NK-92 (cell line): ENCODE results near the gene CYP24A1.

ENCODE experiments used
- DNase-seq: peaks from one replicate; lab custom pipeline; 2025; ENCODE audit not compliant: unreplicated experiment; lab: John Stamatoyannopoulos, UW

The CYP24A1 gene

DNA sequence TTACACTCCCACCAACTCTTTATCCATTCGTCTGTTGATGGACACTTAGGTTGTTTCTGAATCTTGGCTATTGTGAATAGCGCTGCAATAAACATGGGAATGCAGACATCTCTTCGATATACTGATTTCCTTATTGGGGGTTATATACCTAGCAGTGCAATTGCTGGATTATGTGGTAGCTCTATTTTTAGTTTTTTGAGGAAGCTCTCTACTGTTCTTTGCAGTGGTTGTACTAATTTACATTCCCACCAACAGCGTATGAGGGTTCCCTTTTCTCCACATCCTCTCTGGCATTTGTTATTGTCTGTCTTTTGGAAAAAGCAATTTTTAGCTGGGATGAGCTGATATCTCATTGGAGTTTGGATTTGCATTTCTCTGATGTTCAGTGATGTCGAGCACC, 29.5 kb upstream of the CYP24A1 start:
- DNase-seq: no peak

DNA sequence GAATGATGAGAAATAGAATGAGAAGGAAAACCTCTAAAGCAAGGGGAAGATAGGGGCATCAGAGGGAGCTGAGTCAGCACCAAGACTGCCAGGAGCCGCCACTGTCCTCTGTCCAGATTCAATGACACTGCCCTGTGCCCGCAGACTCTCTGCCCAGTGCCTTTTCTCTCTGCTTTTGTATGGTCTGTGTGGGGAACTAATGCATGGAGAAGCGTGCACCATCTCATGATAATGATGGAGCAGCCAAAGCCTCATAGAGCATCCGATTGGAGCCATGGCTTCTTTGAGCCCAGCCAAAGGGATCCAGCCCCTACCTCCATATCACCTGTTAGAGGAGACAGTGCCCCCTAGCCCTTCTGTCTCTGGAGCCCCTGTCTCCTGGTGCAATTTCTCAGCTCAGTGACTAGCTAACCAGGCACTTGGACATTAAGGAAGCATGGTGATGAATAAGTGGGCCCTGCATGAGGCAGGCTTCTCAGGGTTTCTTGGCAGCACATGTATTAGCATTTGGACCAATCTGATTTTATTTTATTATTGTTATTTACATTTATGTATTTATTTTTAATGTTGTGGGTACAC, 27.6 kb upstream of the CYP24A1 start:
- DNase-seq: no peak

DNA sequence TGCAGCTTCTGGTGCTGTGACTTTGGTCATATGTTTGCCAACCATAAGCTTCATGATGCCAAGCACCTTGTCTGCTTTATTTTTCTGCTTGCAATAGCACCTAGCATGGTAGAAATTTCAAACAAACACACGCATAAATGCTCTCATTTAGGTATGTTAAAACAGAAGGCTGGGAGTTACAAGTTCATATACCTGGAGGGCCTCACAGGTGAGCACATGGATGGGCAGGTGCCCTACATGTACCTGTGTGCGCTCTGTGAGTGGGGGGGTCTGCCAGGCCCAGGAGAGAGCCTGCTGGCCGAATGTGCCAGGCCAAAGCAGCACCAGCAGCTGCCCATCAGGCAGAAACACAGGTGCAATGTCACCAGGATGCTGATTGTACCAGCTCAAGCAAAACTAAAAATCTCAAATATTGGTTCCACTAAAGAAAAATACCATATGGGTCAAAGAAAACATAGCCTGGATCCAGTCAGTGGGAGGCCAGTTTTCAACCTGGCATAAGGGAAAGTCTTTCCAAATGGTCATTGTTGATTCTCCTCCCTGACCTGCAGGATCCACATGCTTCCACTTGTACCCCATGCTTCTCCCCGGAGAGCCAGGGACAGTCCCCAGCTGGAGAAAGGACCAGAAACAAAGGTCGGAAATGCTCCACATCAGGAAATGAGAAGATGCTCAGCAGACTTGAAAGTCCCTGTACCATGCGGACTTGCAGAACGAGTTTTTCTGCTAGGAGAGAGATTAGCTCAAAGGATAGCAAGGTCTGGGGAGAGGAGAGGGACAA, 26.9 kb upstream of the CYP24A1 start:
- no peak for DNase-seq

DNA sequence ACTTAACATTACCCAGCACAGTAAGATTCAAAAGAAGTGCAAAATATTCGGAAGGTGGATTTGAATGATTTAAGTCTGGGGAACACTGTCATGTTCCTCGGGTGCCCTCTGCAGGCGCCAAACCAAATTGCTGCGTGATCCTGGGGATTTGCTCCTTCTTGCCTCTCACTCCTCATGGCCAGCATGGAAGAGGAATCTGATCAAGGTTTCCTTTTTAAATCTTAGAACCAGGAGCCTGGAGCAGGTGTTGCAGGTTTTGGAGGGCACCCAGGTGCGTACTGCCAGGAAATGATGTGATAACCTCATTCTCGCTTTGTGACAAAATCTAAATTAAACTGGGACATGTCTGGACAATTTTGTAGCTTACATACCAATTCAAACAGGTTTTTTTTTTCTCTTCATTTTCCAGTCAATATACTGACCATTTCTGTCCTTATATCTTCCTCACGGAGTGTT, 26.0 kb upstream of the CYP24A1 start:
- DNase-seq: no peak

DNA sequence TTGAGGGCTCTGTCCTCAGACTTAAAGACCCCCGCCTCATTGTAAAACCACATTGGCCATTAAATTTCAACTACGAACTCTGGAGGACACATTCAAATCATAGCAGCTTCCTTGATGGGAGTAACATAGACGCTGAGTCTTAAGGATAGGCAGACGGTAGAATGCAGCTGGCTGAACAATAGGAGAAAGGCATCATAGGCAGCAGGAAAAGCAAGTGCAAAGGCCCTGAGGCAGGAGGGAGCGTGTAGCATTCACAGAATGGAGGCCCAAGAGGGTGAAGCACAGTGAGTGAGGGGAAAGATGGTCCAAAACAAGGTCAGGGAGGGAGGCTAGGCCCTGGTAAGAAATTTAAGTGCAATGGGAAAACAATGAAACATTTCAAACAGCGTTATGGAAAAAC, 25.5 kb upstream of the CYP24A1 start:
- DNase-seq: no peak

DNA sequence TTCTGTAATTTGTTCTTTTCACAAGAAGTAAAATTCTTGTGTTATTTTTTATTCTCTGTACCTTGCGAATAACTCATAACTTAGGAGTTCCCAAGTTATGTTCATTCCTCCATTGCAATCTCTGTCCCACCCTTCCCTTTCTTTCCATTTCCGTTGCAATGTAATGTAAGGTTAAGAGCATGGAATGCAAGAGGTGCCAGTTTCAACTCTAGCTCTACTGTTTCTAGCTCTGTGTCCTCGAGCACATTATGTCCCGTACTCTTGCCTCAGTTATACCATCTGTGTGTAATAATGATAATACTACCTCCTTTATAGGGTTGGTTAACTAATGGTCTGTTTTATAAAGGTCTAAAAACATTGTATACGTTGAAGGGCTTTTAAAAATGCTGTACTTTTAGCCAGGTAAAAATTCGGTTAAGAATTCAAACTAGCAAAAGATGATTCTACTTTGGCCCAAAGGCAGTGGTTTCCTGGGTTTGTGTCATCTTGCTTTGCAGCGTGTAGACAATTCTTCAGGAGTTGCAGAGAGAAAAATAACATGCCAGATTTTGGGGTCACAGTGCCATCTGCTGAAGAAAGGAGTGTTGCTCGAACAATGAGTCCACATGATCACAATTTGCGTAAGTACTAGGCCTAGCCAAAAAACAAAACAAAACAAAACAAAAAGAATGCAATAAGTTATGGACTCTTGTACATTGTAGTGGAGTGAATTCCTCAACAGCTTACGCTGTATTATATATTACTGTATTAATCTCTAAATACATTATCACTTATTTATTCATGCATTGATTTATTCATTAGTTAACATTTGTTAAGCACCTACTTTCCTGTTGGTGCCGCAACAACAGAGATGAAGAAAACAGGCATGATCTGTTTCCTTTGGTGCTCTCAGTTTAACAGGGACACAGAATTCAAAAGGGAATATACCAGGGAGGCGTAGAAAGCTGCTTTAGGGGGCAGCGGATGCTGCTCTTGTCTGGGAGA, 24.1 kb upstream of the CYP24A1 start:
- no peak for DNase-seq

DNA sequence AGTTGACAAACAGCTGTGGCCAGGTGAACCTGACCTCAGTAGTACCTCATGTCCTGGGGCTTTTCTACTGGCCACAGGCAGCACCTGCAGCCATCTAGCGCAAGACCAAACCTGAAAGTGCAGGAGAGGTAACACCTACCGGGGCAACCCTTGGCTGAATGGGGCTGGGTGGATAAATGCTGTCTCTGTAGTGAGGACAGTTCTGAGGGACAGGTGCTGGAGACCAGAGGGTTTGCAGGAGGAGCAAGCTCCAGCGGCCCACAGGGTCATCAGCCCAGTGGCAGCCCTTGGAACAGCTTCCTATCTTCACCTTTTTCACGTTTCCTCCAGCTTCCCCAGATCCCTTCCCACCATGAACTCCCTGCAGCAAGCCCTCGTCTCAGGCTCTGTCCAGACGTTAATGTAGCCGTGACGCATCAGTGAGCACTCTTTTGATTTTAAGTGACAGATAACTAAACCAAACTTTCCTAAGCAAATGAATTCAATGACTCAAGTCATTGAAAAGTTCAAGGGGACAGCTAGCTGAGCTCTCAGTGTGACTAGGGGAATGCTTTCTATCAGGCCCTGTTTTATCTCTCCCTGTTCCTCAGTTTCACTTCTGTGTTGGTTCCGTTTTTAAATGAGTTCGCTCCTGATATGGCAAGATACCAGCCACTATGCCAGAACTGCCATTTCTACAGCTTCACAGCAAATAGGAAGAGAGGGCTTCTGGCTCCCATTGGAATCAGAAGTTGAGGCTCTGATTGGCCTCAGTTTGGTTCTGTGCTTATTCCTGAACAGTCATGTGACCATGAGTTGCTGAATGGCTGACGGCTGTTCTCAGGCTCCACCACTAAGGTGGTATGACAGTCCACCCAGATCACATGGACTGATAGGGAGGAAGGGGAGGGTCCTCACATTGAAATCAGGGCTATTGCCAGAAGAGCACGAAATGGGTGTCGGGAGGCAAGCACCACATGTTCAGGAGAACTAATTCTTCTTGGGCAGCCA, 22.0 kb upstream of the CYP24A1 start:
- DNase-seq: no peak

DNA sequence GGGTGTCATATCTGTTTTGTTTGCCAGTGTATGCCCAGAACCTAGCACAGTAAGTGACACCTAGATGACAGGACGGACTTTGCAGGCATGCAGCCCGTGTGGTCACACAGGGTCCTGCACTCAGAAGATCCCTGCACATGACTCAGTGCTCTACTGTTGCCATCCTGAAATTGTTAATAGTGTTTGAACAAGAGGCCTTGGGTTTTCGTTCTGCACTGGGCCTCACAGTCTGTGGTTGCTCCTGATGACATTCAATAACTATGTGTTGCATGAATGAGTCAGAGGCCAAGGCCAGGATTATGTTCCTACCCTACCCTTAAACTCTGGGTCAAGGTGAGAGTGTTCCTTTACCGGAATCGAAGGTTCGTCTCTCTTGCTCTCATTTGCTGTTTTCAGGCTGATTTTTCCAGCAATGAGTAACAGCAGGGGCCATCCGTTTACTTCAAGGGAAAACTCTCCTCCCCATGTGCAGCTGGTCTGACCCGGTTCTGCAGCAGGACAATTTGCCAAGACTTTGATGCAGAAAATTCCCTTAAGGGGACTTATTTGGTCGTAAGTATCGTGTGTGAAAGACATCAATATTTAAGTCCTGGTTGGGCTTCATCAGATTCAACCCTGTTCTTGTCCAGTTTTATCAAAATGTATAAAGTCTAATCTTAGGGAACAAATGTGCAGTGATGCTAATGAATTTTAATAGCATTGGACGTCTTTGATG, 21.1 kb upstream of the CYP24A1 start:
- DNase-seq: no peak

DNA sequence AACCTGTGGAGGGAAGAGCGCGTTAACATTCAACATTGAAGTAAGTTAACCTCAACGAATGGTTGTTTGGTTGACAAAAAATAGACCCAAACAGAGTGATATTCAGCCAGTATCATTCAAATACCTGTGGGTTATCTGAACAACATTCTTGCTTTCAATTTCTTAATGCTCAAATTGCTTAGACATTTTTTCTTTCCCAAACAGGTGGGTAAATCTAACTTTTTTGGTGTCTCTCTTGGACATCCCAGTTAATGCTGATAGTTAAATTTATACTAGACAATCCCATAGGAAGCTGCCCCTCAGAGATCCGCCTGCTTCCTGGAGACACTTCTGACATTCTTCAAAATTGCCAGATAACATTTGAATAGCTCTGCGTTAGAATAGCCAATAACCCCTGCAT, 20.0 kb upstream of the CYP24A1 start:
- DNase-seq: no peak

DNA sequence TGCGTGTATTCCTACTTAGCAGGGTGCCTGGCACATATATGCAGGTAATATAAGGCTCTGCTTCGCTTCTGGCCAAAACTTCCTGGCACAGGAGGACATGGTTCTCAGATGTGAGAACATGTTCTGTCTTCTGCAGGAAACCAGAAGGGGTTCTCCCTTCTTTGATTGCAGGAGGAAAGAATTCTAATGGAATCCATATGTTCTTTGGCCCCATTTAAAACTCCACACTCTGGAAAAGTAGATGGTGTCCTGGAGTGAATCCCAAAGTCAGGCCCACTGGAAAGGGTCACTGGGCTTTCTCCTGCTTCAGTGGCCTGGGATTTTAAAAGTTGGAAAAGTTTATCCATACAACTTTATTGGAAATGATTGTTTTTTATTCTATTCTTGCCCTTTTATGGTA, 16.4 kb upstream of the CYP24A1 start:
- DNase-seq: no peak

DNA sequence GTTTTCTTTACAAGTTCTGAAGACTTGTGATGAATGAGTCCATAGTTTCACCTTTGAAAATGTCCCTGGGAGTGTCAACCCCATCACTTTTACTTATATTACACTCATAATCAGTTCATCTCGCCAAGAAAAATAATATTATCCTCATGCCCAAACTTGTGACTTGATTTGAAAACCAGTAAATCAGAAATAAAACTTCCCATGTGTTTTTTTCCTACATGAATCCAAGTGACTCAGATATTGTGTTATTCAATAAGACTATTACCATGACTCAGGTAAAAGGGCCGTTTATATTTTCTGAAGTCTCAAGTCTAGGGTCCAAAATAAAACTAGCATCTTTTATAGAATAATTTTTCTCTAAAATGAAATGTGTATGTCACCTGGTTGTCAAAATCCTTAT, 15.8 kb upstream of the CYP24A1 start:
- DNase-seq: no peak

DNA sequence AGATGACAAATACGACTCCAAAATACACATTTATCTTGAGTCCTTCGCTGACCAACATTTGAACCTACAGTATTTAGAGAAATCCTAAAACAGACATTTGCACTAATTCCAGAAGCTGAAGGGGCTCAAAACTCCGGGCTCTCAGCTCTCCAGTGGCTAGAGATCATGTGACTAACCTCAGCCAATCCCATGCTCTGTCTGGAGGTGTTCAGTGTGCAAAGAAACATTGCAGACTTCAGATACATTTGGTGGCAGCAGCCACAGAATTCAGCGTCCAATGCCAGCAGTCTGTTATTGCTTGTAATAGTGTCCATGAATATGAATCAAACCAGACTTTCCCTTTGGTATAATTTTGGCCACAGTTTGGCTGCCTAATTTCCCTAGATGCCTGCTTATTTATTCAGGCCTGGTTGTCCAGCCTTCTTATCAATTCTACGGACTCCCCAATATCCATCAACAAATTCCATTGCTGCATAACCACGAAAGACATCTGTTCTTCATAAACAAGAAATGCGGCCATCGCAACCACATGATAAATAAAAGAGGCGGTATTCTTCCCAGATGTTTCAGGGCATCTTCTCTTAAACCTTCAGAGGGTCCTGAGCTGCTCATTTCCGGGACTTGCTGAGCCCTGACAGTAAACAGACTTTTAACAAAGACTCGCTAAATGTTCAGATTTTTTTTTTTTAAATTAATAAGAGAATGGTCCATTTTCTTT, 14.5 kb upstream of the CYP24A1 start:
- no peak for DNase-seq

DNA sequence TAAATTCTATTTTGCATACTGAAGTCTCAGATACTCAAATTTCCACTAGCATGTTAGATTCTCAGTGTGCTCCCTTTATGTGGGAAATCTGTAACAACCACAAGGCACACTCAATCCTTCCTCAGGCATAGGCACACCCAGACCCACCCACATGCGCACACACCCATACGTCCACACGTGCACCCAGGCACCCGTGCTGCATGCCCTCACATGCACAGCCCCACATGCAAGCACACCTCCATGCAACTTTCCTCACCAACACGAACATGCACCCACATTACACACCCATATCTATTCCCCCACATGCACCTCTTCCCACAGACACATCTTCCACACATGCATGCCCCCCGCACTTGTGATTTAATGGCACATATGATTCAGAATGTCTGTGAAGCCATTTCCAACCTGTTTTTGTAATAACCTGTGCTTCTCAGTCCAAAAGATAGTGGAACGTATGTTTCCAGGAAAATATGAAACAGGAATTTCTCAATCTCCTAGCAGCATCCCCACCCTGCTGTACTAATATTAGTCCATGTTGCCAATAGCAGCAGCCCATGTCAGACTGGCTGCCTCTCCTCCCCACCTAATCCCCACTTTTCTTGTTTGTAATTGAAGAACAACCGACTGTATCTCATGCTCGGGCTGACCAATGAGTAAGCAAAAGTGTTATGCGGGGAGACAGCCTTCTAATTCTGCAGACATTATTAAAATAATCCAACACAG, 11.3 kb upstream of the CYP24A1 start:
- no peak for DNase-seq

DNA sequence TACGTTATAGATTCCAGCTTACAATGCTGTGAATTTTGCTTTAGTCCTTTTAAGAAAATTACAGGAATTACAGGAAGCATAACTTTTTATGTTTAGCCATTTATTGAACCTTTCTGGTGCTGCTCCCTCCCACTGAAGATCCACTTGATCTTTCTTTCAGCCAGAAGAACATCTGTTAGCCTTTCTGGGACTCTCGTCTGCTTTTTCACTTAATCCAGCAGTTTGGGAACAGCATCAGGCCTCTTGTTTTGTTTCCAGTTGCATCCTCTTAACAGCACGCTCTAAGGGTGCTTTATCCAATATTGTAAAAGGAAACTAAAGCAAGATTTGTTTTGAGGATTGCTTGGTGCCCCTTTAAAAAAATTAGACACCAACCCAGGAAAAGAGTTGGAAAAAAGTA, 10.3 kb upstream of the CYP24A1 start:
- no peak for DNase-seq

DNA sequence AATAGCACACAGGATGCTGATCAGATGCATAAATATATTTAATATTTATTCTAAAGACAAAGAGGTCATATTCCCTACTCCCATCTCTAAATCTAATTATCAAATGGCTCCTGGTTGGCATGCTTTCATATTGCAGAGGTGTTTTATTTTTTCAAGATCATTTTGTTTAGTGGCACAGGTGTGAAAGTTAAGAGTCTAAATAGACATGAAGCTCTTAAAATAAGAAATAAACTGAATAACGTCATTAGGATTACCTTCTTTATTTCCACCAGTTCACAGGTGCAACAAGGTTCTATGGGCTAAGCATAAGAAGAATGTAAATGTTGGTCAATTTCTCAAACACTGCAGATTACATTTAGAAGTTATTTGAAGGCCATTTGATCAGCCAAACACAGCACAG, 7.1 kb upstream of the CYP24A1 start:
- DNase-seq: no peak

DNA sequence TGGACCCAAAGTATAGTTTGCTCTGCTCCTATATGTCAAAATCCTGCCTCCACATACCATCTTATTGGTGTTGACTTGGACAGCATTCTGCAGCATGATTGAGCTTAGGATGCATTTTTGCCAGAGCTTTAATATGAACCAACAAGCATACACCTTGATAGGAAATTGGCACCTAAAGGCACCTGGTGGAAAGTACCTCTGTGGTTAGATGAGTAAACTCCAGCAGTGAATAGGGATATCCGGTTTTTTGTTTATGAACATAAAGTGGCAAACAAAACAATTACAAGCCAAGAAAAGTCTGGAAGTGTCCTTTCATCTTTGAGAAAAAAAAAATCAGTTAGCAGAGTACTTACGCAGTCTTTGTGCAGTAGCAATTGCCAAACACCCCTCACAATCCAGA, 6.2 kb upstream of the CYP24A1 start:
- no peak for DNase-seq

DNA sequence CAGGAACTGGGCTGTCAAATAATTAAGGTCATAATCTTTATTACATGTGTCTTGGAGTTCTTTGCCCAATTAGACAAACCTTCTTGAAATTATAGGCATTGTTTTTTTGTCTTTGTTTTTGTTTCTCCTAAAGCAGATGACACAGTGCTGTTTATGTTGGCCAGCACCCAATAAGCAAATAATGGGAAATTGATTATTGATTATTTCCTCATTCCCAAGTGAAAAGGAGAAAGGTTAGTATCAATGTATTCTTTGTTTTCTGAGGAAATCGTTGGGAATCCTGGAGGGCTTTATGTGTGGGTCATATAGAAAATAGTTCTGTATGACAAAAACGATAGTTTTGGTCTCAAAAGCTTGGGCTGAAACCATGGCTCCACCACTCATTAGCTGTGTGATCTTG, 4.5 kb upstream of the CYP24A1 start:
- no peak for DNase-seq

DNA sequence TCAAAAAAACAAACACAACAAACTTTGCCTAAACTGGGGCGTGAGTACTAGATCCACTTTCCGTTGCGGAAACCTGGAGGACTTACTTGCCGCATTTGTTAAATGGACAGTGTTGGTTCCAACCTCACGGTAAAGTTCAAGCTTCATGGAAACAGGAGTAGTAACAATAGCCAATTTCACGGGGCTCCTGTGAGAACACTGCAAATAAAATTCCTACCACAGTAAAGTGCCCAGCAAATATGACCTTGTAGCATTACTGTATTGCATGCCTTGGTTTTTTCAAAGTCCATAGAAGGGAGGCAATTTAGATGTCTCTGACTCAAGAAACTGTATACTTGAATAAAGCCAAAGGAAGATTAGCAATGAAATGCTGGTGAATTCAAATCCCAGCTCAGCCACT, 3.6 kb upstream of the CYP24A1 start:
- no peak for DNase-seq

DNA sequence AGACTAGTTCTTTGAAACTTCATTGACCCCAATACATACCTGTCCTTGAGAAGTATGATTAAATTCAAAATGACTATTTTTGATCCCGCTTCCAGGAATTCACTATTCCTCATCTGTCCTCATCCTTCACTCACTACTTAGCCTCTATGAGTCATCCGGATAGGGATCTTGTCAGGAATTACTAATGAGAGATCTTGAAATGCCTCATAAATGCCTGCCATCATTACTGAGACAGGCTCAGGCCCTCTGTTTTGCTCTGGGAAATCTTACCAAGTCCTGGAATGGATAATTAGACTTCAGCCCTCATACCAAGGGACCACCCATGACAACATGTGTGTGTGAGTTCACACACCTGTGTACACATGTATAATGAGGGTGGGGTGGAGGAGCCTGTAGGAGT, 2.8 kb upstream of the CYP24A1 start:
- no peak for DNase-seq
